ENCODE results near the gene CCDC92.

Gene CCDC92

GRCh38 chr12:123889848-123890535 is 82.6 kb downstream of the CCDC92 start:
- DNase-seq (ENCODE audit: low spot score), result no peak

GRCh38 chr12:123888989-123889388 is 83.6 kb downstream of the CCDC92 start:
- peak; percentile 42 for DNase-seq (ENCODE audit: low spot score)

- DNase-seq (ENCODE audit: low spot score), result no peak
Observed at GRCh38 chr12:123886931-123887582, 85.6 kb downstream of the CCDC92 start.

GRCh38 chr12:123886258-123886657 is 86.4 kb downstream of the CCDC92 start:
- no peak for DNase-seq (ENCODE audit: low spot score)
